Raji (cell line): ENCODE data around the gene CNN2.

Experiments used
- POLR2A ChIP-seq: IDR thresholded peaks from 2 replicates; pipeline ENCODE4 v1.6.1; 2011; ENCODE audit warnings: low read depth, low read length, control low read depth; ENCODE audit not compliant: insufficient read depth

Gene CNN2

GRCh38 chr19:992670-993055 lies 33.7 kb upstream of the CNN2 start:
- TF ChIP-seq POLR2A, result no peak

- no peak for TF ChIP-seq POLR2A
Observed at GRCh38 chr19:993361-993830, 33.0 kb upstream of the CNN2 start.

GRCh38 chr19:993831-994393 lies 32.5 kb upstream of the CNN2 start:
- TF ChIP-seq POLR2A, result no peak

- TF ChIP-seq POLR2A, result no peak
Observed at GRCh38 chr19:994516-994915, 31.9 kb upstream of the CNN2 start.

- TF ChIP-seq POLR2A, result no peak
Observed at GRCh38 chr19:995051-995827, 31.2 kb upstream of the CNN2 start.

- no peak for TF ChIP-seq POLR2A
Observed at GRCh38 chr19:996051-996838, 30.2 kb upstream of the CNN2 start.

- TF ChIP-seq POLR2A, result no peak
Observed at GRCh38 chr19:998064-998463, 28.3 kb upstream of the CNN2 start.

GRCh38 chr19:999379-999719 lies 27.1 kb upstream of the CNN2 start:
- TF ChIP-seq POLR2A, result no peak

- TF ChIP-seq POLR2A, result no peak
Observed at GRCh38 chr19:1000095-1000494, 26.3 kb upstream of the CNN2 start, which contains the start of gene GRIN3B. TSS of gene GRIN3B (plus strand) at chr19:1000419. CDS start at chr19:1000438, 19 bp downstream.

- no peak for TF ChIP-seq POLR2A
Observed at GRCh38 chr19:1000591-1001537, 25.5 kb upstream of the CNN2 start.

GRCh38 chr19:1001538-1002166 lies 24.8 kb upstream of the CNN2 start:
- no peak for TF ChIP-seq POLR2A

GRCh38 chr19:1002600-1002999 lies 23.8 kb upstream of the CNN2 start:
- no peak for TF ChIP-seq POLR2A

GRCh38 chr19:1003283-1003682 lies 23.1 kb upstream of the CNN2 start:
- TF ChIP-seq POLR2A, result no peak

GRCh38 chr19:1004204-1004802 lies 22.1 kb upstream of the CNN2 start:
- TF ChIP-seq POLR2A, result no peak
